K562 (cell line): ENCODE data around the gene PAFAH1B2. TPM values are rescaled to one million over a fixed set of nuclear protein-coding genes. Genes with fewer than 3 reads are reported as not detected.

Source experiments
- ARNT ChIP-seq, 2 experiments: fragments of 450-650 bp; IDR thresholded peaks; 2 replicates each; pipeline ENCODE4 v1.6.1; 2016; ENCODE audit warnings: mild to moderate bottlenecking in 1 of 2
- ATF1 ChIP-seq, 2 experiments: fragments of 450-650 bp in 1 of 2; IDR thresholded peaks; 2 replicates each; pipeline ENCODE4 v1.6.1; 2016; ENCODE audit warnings: missing compliant biosample characterization in 1 of 2, missing genetic modification characterization in 1 of 2
- GABPB1 ChIP-seq: sonication (generic); formaldehyde crosslinking; IDR thresholded peaks from 2 replicates; pipeline ENCODE4 v1.8.0; 2022; ENCODE audit warnings: mild to moderate bottlenecking, missing genetic modification reagents
- KDM5B ChIP-seq: fragments of 200-600 bp; sonication (generic); IDR thresholded peaks from 2 replicates; pipeline ENCODE4 v1.6.1; 2012; ENCODE audit warnings: low read depth, mild to moderate bottlenecking, moderate library complexity, low read length, control low read depth, inconsistent platforms; ENCODE audit not compliant: insufficient replicate concordance
- L3MBTL2 ChIP-seq: fragments of 450-650 bp; IDR thresholded peaks from 2 replicates; pipeline ENCODE4 v1.6.1; 2016; ENCODE audit warnings: mild to moderate bottlenecking, moderate library complexity
- POLR2A ChIP-seq: fragments of 450-650 bp; conservative IDR thresholded peaks from 2 replicates; pipeline ENCODE4 v1.6.1; 2016
- POLR2G ChIP-seq: fragments of 200-400 bp; formaldehyde crosslinking; IDR thresholded peaks from 2 replicates; pipeline ENCODE4 v1.6.1; 2017; ENCODE audit warnings: low read depth, mild to moderate bottlenecking, antibody characterized with exemption, low read length, moderate library complexity
- RBFOX2 ChIP-seq: fragments of 200-400 bp; formaldehyde crosslinking; IDR thresholded peaks from 2 replicates; pipeline ENCODE4 v1.6.1; 2017; ENCODE audit warnings: low read depth, mild to moderate bottlenecking, low read length, moderate library complexity
- SMAD4 ChIP-seq: fragments of 250-450 bp; sonication (Bioruptor Pico); conservative IDR thresholded peaks from 2 replicates; pipeline ENCODE4 v1.8.0; 2021; ENCODE audit warnings: inconsistent platforms, mild to moderate bottlenecking, moderate library complexity
- TBP ChIP-seq: optimal IDR thresholded peaks from 2 replicates; pipeline ENCODE3; 2011; ENCODE audit warnings: low read depth, low read length, improper control_type of control experiment
- ZNF449 ChIP-seq: fragments of 250-450 bp; sonication (Bioruptor Pico); IDR thresholded peaks from 2 replicates; pipeline ENCODE4 v1.8.0; 2022; ENCODE audit warnings: moderate library complexity, mild to moderate bottlenecking, inconsistent platforms
- polyA plus RNA-seq, 8 experiments: library from polyadenylated mRNA; depleted of rRNA in 4 of 8; stranded (reverse) in 5 of 8; unstranded in 3 of 8; fragments of >200 nt; fragmentation: Nextera tagmentation in 2 of 8; fragmentation: Illumina TruSeq in 1 of 8; extraction: Ambion mirVana in 2 of 8; extraction: Trizol in 1 of 8; gene quantifications; 2 replicates each; pipeline versions ENCODE4 v1.2.1 to v1.2.3, GENCODE V29; 2011 to 2014; ENCODE audit warnings: inconsistent platforms in 1 of 8, missing spikeins in 1 of 8
- total RNA-seq, 7 experiments: library from RNA; depleted of rRNA in 6 of 7; stranded (reverse); fragments of >200 nt in 6 of 7; fragmentation: Illumina TruSeq in 2 of 7; extraction: Trizol in 2 of 7; gene quantifications; 2 replicates each; pipeline versions ENCODE4 v1.2.1 to v1.2.3, GENCODE V29; 2011 to 2021; ENCODE audit warnings: low replicate concordance in 1 of 7
- TF ChIP-seq, protein P1 (sequence below): sonication (generic); formaldehyde crosslinking; IDR thresholded peaks from 2 replicates; pipeline ENCODE4 v1.4.0; 2020; ENCODE audit warnings: mild to moderate bottlenecking, missing genetic modification reagents
- TF ChIP-seq, protein P2 (sequence below), 2 experiments: IDR thresholded peaks; 2 replicates each; pipeline ENCODE4 v1.6.1; 2012; ENCODE audit warnings: improper control_type of control experiment in 2 of 2, low read depth in 2 of 2, low read length in 2 of 2, borderline replicate concordance in 1 of 2

Gene PAFAH1B2
- total and polyA plus RNA-seq, 9 of the 15 experiments (the other 6 are each of a cell fraction or from before 2014, with no cell fraction given), result 27.8 to 94.7 (median 64.9) TPM

GRCh38 chr11:117178210-117179034, 34.3 kb downstream of the PAFAH1B2 start, which contains the start of gene SIDT2 (continued):
- 0 out of 2 replicates have a peak, but pooled peaks have one; percentile 2 for TF ChIP-seq L3MBTL2
- peak; percentile 35 for TF ChIP-seq TBP
- no peak for TF ChIP-seq ATF1 (CRISPR knock-in tag; IDR thresholded peaks at IDR 0.05)
- TF ChIP-seq ATF1 (tag; IDR thresholded peaks at IDR 0.05), result peak; percentile 96
- TF ChIP-seq GABPB1 (CRISPR knock-in tag), result peak; percentile 33; the same call in 1 of the 2 replicates
- 0 out of 2 replicates have a peak, but pooled peaks have one; percentile 45 for TF ChIP-seq SMAD4
- TF ChIP-seq, protein P1, sequence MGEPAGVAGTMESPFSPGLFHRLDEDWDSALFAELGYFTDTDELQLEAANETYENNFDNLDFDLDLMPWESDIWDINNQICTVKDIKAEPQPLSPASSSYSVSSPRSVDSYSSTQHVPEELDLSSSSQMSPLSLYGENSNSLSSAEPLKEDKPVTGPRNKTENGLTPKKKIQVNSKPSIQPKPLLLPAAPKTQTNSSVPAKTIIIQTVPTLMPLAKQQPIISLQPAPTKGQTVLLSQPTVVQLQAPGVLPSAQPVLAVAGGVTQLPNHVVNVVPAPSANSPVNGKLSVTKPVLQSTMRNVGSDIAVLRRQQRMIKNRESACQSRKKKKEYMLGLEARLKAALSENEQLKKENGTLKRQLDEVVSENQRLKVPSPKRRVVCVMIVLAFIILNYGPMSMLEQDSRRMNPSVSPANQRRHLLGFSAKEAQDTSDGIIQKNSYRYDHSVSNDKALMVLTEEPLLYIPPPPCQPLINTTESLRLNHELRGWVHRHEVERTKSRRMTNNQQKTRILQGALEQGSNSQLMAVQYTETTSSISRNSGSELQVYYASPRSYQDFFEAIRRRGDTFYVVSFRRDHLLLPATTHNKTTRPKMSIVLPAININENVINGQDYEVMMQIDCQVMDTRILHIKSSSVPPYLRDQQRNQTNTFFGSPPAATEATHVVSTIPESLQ (CRISPR knock-in tag), result no peak
- peak; percentile 82 for TF ChIP-seq RBFOX2
- TF ChIP-seq, protein P2, sequence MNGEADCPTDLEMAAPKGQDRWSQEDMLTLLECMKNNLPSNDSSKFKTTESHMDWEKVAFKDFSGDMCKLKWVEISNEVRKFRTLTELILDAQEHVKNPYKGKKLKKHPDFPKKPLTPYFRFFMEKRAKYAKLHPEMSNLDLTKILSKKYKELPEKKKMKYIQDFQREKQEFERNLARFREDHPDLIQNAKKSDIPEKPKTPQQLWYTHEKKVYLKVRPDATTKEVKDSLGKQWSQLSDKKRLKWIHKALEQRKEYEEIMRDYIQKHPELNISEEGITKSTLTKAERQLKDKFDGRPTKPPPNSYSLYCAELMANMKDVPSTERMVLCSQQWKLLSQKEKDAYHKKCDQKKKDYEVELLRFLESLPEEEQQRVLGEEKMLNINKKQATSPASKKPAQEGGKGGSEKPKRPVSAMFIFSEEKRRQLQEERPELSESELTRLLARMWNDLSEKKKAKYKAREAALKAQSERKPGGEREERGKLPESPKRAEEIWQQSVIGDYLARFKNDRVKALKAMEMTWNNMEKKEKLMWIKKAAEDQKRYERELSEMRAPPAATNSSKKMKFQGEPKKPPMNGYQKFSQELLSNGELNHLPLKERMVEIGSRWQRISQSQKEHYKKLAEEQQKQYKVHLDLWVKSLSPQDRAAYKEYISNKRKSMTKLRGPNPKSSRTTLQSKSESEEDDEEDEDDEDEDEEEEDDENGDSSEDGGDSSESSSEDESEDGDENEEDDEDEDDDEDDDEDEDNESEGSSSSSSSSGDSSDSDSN (IDR thresholded peaks at IDR 0.05; ENCODE audit: borderline replicate concordance in 1 of 2, low read depth in 2 of 2, low read length in 2 of 2), result no peak; a peak in 1 of 4 replicates
- no peak for TF ChIP-seq ZNF449 (CRISPR knock-in tag)
- no peak for TF ChIP-seq ARNT (IDR thresholded peaks at IDR 0.05)
- TF ChIP-seq KDM5B, result peak; percentile 49
- peak; percentile 84 for TF ChIP-seq POLR2G
- peak; percentile 62 for TF ChIP-seq POLR2A
